ENCODE measurements around the gene NFIX.

Gene NFIX

GRCh38 chr19:13098277-13099072 lies 103.2 kb downstream of the NFIX start:
- H3K27me3 ChIP-seq (ENCODE audit: low read depth, low read length) = no peaks in the 10 kb centered on the region
- no peak overlapping the region for H3K27ac ChIP-seq (ENCODE audit: low read length)
- H3K4me3 ChIP-seq (ENCODE audit: low read length) = no peak overlapping the region
- H3K9ac ChIP-seq (ENCODE audit: low read length) = no peak overlapping the region
- H3K4me1 ChIP-seq (ENCODE audit: low read length) = peaks cover 55% of the 10 kb centered on the region
- no peaks in the 10 kb centered on the region for H3K9me3 ChIP-seq (ENCODE audit: insufficient read depth, low read length)
- peaks cover 15% of the 10 kb centered on the region for H3K79me2 ChIP-seq (ENCODE audit: low read length)
- H3K4me2 ChIP-seq (ENCODE audit: low read length) = no peak overlapping the region
- peaks cover 20% of the 10 kb centered on the region for H3K36me3 ChIP-seq (replicated peaks; ENCODE audit: low read depth, low read length)
- H4K20me1 ChIP-seq (ENCODE audit: insufficient read depth, low read length) = peaks cover 5% of the 10 kb centered on the region; the same call in 1 of the 2 replicates
- TF ChIP-seq CTCF (IDR thresholded peaks at IDR 0.05; ENCODE audit: low read depth, low read length) (no peak), EZH2phosphoT487 (IDR thresholded peaks at IDR 0.05; ENCODE audit: low read depth) (no peak)
- H2AFZ ChIP-seq (ENCODE audit: low read depth, low read length) = no peak overlapping the region

- no peak overlapping the region for H2AFZ ChIP-seq (ENCODE audit: low read depth, low read length)
- TF ChIP-seq EZH2phosphoT487 (IDR thresholded peaks at IDR 0.05; ENCODE audit: low read depth) (no peak), CTCF (IDR thresholded peaks at IDR 0.05; ENCODE audit: low read depth, low read length) (no peak)
- no peak overlapping the region for H3K4me3 ChIP-seq (ENCODE audit: low read length)
- H3K4me2 ChIP-seq (ENCODE audit: low read length) = 0 out of 2 replicates have a peak overlapping the region, but pooled peaks have one; percentile 9
- no peaks in the 10 kb centered on the region for H3K9me3 ChIP-seq (ENCODE audit: insufficient read depth, low read length)
- peaks cover 5% of the 10 kb centered on the region; the same call in 1 of the 2 replicates for H4K20me1 ChIP-seq (ENCODE audit: insufficient read depth, low read length)
- H3K27me3 ChIP-seq (ENCODE audit: low read depth, low read length) = no peaks in the 10 kb centered on the region
- H3K9ac ChIP-seq (ENCODE audit: low read length) = no peak overlapping the region
- H3K36me3 ChIP-seq (replicated peaks; ENCODE audit: low read depth, low read length) = peaks cover 20% of the 10 kb centered on the region
- H3K27ac ChIP-seq (ENCODE audit: low read length) = peak overlapping the region; percentile 17; the same call in 1 of the 2 replicates
- H3K79me2 ChIP-seq (ENCODE audit: low read length) = peaks cover 15% of the 10 kb centered on the region
- peaks cover 58% of the 10 kb centered on the region for H3K4me1 ChIP-seq (ENCODE audit: low read length)
Observed at GRCh38 chr19:13099073-13099999, 104.1 kb downstream of the NFIX start.

- Histone ChIP-seq H3K79me2 (ENCODE audit: low read length) (peaks cover 15% of the 10 kb centered on the region), H3K27ac (ENCODE audit: low read length) (peak overlapping the region; percentile 17)
Observed at GRCh38 chr19:13100031-13100588, 104.8 kb downstream of the NFIX start.

More at GRCh38 chr19:13100031-13100588, 104.8 kb downstream of the NFIX start:
- Histone ChIP-seq H3K27me3 (ENCODE audit: low read depth, low read length) (no peaks in the 10 kb centered on the region), H3K4me1 (ENCODE audit: low read length) (peaks cover 58% of the 10 kb centered on the region), H3K4me2 (ENCODE audit: low read length) (peak overlapping the region; percentile 9; the same call in 1 of the 2 replicates), H2AFZ (ENCODE audit: low read depth, low read length) (no peak overlapping the region), H3K9ac (ENCODE audit: low read length) (no peak overlapping the region), H3K36me3 (replicated peaks; ENCODE audit: low read depth, low read length) (peaks cover 20% of the 10 kb centered on the region), H4K20me1 (ENCODE audit: insufficient read depth, low read length) (peaks cover 5% of the 10 kb centered on the region; the same call in 1 of the 2 replicates), H3K4me3 (ENCODE audit: low read length) (no peak overlapping the region), H3K9me3 (ENCODE audit: insufficient read depth, low read length) (no peaks in the 10 kb centered on the region)
- TF ChIP-seq CTCF (IDR thresholded peaks at IDR 0.05; ENCODE audit: low read depth, low read length) (no peak), EZH2phosphoT487 (IDR thresholded peaks at IDR 0.05; ENCODE audit: low read depth) (no peak)

Data from OCI-LY3 (cell line).